ENCODE measurements around the gene MYH11.
"Not testable (repeated sequence)": the region's sequence is repeated elsewhere in the genome, so short reads cannot be mapped to it uniquely, and the experiment has no call there.

MYH11 gene

DNA sequence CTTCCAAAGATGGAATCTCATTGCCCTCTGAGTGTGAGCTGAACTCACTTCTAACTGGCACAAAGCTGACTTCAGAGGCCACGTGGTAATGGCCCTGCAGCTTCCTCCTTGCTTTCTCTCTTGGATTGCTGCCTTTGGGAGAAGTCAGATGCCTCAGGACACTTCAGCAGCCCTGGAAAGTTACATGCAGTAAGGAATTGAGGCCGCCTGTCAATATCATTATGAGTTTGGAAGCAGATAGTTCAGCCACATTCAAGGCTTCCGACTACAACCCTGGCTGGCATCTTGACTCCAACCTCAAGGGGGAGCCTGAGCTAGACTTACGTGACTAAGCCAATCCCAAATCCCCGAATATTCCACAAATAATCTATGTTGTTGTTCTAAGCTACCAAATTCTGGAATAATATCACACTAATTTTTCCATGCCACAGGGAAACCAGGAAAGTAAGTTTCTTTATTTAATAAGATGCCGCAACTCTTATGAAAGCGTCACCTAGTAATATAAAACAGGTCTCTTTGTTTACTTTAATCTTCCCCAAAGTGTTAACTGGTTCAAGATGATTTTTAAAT, 18.0 kb upstream of the MYH11 start:
- DNase-seq = peak; percentile 54

DNA sequence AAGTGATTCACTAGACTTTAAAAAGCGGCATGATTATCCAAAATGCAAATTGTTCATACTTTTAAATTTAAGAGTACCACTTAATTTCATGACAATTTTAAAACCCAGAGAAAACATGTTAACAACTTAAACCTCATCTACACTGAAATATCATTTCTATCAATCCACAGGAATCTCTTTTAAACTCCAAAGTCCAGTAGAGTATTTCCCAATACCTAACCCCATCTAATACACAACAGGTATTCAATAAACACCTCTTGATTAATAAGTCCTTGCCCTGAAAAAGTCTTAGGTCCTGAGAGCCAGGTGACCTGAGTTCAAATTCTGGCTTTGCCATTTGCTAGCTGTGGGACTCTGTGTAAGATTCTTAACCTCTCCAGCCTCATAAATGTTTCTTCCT, 16.9 kb upstream of the MYH11 start:
- no peak for DNase-seq

DNA sequence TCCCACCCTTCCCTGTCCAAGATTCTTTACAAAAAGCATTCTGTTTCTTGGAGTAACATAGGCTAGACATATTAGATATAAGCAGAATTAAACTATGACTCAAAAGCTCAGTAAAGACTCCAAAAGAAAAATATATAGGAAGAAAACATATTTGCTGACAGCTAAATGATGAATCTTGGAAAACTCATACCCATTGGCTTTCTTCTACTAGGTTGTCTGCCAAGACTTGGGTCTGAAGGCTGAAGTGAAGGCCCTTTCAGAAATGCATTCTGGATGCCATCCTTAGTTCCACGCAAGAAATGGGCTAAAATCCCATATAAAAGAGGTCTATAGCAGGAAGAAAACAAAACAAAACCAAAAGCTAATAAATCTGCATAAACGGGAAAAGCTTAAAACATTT, 16.5 kb upstream of the MYH11 start:
- DNase-seq = no peak

DNA sequence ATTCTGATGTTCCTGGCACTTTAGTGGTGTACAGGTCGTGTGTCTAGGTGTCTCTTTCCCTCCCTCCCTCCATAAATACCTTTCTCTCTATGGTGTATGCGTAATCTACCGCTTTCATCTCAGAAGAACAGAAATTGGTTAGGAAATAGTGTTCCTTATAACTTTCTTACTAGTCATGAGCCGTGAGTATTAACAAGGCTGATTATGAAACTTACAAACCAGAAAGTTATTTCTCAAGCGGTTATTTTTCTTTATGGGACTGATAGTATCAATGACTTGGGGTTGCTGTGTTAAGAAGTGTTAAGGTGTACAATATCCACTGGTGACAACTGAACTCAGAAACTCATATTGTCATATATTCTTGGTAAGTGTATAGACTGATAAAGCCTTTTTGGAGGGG, 13.2 kb upstream of the MYH11 start:
- DNase-seq = no peak

DNA sequence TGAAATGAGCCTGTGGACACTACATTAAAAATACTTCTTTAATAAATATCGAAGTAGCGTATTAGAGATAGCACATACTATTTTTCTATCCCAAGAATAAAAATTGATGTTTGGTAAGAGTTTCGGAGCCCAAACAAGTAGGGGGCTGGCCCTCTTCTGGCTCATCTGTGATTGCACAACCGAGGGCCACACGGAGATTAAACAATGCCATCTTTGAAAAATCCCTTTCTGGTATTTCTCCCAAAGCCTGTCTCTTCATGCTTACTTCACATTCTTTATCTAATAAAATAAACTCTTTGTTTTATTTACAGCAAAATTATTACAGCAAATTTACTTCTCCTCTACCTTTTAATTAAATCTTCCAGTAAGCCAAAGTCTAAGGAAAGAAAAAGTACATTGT, 9.6 kb upstream of the MYH11 start:
- DNase-seq = no peak

DNA sequence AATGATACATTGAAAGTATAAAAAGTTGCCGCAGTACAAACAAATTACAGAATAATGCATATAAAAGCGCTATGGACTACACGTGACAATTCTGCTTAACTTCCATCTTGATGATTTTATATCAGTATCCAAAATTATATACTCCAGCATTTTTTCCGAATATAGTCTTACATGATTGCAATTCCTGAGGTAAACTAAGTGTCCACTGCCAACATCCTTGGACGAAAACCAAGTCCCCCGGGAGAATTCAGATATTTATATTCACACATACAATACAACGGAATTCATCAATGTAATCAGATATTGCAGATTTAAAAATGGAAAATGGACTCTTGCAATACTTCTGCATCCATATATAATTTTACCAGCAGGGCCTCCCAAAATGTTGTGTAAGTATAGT, 8.9 kb upstream of the MYH11 start:
- DNase-seq = no peak

DNA sequence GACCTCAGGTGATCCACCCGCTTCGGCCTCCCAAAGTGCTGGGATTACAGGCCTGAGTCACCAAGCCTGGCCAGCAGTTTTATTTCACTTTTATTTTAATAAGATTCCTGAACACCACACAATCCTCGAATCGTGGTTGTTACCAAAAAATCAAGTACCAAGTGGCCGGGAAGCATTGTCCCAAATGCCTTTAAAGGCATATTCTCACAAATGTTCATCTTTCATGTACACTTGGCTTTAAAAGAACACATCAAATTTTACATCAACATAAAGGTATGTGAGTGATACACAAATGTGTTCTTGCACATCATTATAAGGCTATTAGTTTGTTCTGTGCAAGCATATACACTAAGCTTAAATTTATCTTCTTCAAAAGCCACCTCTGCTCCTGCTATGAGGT, 8.1 kb upstream of the MYH11 start:
- no peak for DNase-seq

DNA sequence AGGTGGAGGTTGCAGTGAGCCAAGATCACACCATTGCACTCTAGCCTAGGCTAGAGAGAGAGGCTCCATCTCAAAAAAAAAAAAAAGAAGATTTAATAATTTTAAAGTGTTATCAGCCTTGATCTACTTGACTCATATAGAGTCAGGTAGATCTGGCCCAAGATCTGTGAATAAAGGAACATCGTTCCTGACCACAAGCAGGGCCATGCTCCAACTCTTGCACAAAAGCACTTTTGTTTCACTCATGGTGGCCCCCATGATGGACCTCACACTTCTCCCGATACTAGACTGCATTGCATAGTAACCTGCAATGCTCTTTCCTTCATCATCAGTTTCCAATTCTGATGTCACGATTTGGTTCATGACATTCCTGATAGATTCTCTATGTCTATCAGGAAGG, 5.2 kb upstream of the MYH11 start:
- no peak for DNase-seq

DNA sequence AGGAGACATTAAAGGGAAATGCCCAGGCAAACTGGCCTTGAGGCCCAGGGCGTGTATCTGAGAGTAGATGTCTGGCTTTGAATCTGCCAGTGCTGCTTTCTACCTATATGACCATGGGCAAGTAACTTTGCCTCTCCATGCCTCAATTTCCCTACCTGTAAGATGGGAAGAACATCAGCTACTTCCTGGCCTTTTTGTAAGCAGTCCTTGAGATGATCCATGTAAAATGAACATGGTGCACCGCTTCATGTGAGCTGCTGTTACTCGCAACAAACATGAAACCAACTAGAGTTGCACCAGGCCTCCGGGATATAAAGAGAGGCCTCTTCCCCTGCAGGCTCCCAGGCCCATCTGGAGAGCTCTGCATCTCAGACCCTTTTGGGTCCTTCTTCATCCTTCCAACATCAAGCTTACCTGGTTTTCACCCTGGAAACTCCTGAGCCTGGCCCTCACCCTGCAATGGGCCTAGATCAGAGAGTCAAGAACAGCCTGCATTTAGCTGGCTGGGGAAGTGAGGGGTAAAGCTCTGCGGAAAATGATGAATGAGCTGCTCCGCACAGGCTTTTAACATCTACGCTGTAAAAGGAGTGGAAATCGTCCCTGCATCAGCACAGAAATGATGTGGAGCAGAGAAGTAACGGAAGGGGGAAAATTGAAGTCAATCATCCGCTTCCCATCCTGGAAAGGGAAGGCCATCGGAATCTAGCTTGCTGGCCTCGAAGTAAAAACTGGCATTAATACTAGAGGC, 2.3 kb upstream of the MYH11 start:
- peak; percentile 16 for DNase-seq

DNA sequence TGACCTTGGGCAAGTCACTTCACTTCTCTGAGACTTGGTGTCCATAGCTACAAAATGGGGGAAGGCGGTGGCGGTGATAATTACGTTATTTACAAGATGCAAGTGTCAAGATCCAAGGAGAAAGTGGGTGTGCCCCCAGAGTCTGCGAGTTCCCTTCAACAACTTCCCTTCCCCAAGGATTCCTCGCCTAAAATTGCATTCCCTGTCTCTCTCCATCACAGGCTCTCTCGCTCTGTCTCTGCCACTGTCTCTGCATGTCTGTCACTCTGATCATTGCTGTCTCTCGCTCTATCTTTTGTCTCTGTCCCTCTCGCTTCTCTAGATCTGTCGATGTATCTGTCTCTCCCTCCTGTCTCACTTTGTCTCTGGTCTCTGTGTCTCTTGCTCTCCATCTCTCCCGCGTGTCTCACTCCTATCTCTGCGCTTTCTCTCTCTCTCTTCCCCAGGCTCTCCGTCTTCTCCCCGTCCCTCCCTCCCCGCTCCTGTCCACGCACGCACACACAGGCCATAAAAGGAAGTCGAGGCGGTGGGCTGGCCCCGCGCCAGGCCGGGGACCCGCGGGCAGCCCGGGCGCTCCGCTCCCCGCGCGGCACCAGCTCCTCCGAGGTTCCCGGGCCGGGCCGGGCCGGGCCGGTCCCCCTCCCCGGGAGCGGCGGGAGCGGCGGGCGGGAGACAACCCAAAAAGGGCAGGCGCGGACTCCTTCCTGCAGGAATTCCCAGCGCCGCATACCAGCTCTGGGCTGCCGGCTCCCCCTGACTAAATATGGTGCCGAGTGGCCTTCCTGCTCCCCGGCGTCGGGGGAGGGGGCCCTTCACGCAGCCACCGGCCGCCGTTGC, 1.1 kb upstream of the MYH11 start:
- DNase-seq = peak; percentile 55

DNA sequence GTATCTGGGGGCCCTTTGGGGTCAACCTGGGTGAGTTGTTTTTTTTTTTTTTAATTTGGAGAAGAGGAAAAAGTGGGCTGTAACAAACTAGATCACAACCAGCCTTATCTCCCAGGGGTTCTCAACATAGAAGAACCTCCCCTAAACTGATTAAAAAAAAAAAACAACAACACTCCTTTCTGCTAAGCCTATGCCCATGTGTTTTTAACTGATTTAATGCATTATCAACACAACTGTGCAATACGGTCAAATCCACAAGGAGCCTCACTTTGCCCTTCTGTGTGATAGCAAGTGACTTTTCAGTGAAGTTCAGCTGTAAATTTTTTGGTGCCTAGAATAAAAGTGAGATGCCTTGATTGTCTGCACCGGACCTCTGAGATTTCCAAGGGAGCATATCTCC, 646 bp downstream of the MYH11 start:
- DNase-seq = no peak

DNA sequence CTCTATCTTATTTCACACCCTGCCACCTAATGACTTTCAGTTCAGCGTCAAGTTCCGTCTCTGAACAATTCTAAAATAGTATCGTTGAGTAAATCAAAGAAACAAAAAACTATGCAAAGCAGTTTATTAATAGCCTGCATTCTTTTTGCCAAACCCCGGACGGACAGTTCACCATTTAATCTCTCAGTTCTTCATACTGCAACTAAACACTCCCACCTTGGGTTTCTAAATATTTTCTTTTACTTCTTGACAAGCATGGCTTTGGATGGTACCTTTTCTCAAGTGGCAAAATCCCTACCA, 1.2 kb downstream of the MYH11 start:
- DNase-seq = no peak

DNA sequence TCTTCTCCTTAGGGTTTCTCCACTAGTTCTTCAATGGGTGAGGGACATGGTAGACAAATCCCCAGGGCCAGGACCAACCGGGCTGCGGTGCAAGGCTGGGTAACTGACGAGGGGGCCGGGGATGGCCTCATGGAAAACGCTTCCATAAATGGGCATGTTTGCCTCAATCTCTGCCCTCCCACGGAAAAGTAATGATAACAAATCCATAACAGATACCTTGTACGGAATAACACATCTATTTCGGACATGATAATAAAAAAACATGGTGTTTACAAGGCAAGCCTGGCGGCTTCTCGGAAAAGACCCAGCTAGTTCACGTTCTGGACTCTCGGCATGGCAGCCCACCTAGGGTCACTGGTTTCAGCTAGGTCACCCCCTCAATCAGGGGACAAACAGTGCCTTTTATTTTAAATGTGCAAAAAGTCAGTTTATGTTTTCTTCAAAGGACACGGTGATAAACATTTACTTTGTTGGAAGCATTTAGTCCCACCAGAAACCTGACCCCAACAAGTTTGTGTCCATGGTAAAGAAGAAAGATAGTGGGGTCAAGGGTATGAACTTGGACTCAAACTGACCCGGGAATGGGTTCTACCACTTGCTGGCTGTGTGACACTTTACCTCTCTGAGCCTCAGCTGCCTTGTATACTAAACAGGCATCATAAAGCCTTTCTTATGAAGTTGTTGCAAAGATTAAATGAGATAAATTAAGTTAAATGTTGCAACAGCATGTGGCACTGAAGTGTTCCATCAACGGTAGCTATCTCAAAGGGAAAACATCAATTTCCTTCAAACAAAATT, 1.7 kb downstream of the MYH11 start:
- no peak for DNase-seq

DNA sequence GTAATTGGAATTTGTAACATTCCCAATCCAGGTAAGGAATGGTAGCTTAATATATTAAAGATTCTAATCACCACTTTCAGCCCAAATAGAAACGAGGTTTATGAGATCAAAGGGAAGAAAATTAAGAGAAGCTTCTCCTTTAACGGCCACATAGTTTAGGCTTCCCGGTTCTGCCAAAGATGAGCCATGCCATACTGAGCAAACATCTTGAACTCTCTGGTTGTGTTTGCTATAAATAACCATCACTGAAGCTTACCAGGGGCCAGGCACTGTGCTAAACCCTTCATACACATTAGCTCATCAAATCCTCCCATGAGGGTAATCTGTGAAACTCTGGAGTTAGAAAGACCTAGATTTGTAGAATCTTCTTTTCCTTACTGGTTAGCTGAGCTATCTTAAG, 2.8 kb downstream of the MYH11 start:
- no peak for DNase-seq

DNA sequence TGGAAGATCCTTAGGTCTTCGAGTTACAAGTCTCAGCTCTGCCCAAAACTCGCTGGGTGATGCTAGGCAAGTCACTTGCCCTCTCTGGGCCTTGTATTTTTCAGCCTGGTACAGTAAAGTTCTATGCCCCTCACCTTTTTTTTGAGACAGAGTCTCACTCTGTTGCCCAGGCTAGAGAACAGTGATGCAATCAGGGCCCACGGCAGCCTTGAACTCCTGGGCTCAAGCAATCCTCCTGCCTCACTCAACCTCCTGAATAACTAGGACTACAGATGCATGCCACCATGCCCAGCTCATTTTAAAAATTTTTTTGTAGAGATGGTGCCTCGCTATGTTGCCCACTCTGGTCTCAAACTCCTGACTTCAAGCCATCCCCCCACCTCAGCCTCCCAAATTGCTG, 3.8 kb downstream of the MYH11 start:
- no peak for DNase-seq

DNA sequence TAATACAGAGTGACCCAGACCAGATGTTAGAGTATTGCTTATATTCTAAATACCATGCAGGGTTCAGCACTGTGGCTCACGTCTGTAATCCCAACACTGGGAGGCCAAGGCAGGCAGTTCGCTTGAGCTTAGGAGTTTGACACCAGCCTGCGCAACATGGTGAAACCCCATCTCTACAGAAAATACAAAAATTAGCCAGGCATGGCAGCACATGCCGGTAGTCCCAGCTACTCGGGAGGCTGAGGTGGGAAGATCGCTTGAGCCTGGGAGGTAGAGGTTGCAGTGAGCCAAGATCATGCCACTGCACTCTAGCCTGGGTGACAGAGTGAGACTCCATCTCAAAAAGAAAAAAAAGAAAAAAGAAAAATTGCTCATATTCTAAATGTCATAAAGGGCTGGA, 6.3 kb downstream of the MYH11 start:
- DNase-seq = not testable (repeated sequence)

DNA sequence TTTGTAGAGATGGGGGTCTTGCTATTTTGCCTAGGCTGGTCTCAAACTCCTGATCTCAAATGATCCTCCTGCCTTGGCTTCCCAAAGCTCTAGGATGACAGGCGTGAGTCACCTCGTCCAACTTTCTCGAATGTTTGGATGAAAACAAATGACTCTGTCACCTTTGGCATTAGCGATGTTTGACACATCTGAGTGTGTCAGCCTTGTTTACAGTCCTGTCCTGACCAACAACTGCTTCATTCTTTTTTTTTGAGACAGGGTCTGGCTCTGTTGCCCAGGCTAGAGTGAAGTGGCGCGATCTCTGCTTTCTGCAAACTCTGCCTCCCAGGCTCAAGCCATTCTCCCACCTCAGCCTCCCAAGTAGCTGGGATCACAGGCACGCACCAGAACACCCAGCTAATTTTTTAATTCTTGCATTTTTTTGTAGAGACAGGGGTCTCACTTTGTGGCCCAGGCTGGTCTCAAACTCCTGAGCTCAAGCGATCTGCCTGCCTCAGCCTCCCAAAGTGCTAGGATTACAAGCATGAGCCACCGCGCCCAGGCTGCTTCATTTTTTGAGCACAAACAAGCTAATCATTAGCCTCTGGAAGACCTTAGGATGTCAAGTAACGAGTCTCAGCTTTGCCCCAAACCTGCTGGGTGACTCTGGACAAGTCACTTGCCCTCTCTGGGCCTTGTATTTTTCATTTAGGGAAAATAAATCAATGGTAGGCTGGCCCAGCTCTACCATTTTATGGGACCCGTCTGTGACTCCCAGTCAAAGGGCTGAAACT, 7.4 kb downstream of the MYH11 start:
- DNase-seq = no peak

DNA sequence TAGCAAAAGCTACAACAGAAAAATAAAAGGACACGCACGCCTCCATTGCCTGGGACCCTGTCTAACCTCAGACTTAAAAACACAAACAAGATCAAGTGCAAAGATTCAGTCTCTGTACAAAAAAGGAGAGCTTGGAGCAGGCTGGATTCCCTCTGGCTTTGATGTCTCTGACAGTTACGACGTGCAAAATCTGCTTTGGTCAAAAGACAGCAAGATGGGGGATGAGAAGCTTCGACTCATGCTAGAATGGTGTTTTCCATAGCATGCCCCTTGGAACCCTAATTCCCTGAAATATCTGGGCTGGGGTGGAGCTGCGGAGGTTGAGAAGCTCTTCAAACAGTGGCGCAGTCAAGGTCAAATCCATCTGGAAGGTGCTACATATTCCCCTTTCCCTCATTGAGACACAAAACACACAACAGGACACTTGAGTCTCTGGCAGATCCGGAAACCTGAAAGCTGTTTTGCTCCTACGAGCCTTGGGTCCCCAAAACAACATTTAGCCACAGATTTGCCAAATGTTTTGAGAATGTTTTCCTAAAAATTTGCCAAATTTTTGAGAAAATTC, 9.1 kb downstream of the MYH11 start:
- DNase-seq = no peak

DNA sequence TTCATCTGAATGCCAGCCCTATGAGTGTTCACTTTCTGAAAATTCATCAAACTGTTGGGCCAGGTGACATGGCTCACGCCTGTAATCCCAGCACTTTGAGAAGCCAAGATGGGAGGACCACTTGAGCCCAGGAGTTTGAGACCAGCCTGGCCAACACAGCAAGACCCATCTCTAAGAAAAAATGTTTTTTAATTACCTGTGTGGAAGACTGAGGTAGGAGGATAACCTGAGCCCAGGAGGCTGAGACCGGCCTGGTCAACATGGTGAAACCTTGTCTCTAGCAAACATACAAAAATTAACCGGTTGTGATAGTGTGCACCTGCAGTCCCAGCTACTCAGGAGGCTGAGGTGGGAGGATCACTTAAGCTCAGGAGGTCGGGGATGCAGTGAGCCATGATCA, 10.3 kb downstream of the MYH11 start:
- no peak for DNase-seq

DNA sequence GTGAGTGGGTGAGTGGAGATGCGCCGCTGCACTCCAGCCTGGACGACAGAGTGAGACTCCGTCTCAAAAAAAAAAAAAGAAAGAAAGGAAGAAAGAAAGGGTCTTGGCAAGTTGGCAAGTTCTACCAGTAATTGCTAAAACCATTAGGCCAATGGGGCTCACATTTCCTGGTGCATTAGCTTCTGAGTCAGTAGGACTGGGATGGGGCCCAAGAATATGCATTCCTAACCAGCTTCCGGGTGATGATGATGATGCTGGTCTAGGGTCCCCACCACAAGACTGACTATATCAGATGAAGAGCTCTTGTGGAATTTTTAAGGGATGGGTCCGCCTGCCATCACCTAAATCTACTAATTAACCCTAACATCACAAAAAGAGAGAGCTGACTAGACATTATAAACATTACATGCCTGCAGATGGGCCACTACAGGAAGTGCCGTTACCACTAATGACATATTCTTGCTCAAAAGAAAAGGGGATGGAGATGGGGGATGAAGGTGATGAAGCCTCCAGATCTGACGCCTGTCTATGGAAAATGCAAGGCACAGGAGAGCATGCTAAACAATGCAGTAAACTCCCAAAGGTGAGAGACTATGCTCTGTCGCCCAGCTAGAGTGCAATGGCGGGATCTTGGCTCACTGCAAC, 13.1 kb downstream of the MYH11 start:
- no peak for DNase-seq

DNA sequence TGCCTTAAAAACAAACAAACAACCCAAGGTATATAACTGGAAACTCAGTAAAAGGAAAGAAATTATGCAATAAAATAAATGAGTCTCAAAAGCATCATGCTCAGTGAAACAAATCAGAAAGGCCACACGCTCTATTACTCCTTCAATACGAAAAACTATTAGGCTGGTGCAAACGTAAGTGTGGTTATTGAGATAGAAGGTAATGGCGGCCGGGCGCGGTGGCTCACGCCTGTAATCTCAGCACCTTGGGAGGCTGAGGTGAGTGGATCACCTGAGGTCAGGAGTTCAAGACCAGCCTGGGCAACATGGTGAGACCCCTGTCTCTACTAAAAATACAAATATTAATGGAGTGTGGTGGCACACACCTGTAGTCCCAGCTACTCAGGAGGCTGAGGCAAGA, 17.6 kb downstream of the MYH11 start:
- DNase-seq = not testable (repeated sequence)

DNA sequence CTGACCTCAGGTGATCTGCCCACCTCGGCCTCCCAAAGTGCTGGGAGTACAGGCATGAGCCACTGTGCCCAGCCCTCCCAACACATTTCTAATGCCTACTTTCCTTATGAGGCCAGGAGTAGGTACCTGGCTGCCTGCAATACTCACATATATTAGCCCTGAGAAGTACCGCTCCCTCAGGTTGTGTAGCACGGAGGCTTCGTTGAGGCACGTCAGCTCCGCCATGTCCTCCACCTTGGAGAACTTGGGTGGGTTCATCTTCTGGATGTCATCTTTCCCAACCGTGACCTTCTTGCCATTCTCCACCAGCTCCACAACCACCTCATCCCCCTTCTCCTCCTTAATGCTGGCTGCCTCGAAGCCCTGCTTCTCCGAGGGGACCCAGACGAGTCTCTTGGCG, 19.1 kb downstream of the MYH11 start:
- no peak for DNase-seq

All from suppressor macrophage treated with lipopolysaccharide for 4 hours (primary cell).